BJ (cell line): ENCODE data around the gene PLA2G2A. TPM values are rescaled to one million over a fixed set of nuclear protein-coding genes. Genes with fewer than 3 reads are reported as not detected.
"Not testable (repeated sequence)": the region's sequence is repeated elsewhere in the genome, so short reads cannot be mapped to it uniquely, and the experiment has no call there.

Experiments used
- CTCF ChIA-PET: fragments of 350-600 bp; formaldehyde crosslinking; extraction: SDS; loops from one replicate; lab custom pipeline; 2021; ENCODE audit warnings: antibody characterized with exemption, inconsistent platforms; lab: Yijun Ruan, JAX
- POLR2A ChIA-PET: fragments of 300-600 bp; sonication (Branson Sonifier 250); formaldehyde crosslinking; extraction: SDS; loops from one replicate; lab custom pipeline; 2021; ENCODE audit warnings: antibody characterized with exemption; lab: Charles Lee
- DNase-seq: peaks from one replicate; pipeline ENCODE4 v3.0.0-alpha.2; 2011; ENCODE audit warnings: low read depth
- H3K27me3 ChIP-seq: 2 replicates; pipeline ENCODE4 v1.6.0; 2011; ENCODE audit warnings: low read length; ENCODE audit not compliant: control insufficient read depth, insufficient read depth
- H3K36me3 ChIP-seq: 2 replicates; pipeline ENCODE4 v1.5.1; 2011; ENCODE audit warnings: low read length; ENCODE audit not compliant: control insufficient read depth, insufficient read depth
- H3K4me3 ChIP-seq: 2 replicates; pipeline ENCODE4 v1.5.1; 2011; ENCODE audit warnings: low read depth, mild to moderate bottlenecking, control low read depth, low read length
- CTCF ChIP-seq: IDR thresholded peaks from 2 replicates; pipeline ENCODE4 v1.5.1; 2011; ENCODE audit warnings: low read depth, mild to moderate bottlenecking, control low read depth, inconsistent platforms, low read length, moderate library complexity; ENCODE audit not compliant: insufficient read depth
- polyA plus RNA-seq: library from polyadenylated mRNA; depleted of rRNA; stranded (reverse); fragments of >200 nt; gene quantifications from 2 replicates; pipeline ENCODE4 v1.2.3, GENCODE V29; 2011; rRNA removed

Gene PLA2G2A
- polyA plus RNA-seq, 1 experiment, result not detected

- TF ChIP-seq CTCF, result no peak
- no peak for DNase-seq
- Histone ChIP-seq H3K27me3 (no peaks in the 10 kb centered on the region), H3K4me3 (no peak overlapping the region), H3K36me3 (no peaks in the 10 kb centered on the region)
- ChIA-PET CTCF (interaction anchor here (0.9 kb wide), 1 partner anchor 559 kb away, joined by 3 read pairs; no protein-coding TSS in a partner anchor), POLR2A (no interaction called here)
These were observed 45.1 kb downstream of the PLA2G2A start for GRCh38 chr1:19934336-19934735.

GRCh38 chr1:19932866-19933265, 46.6 kb downstream of the PLA2G2A start:
- no peak for TF ChIP-seq CTCF
- no peak for DNase-seq
- ChIA-PET CTCF (no interaction called here), POLR2A (no interaction called here)
- no peaks in the 10 kb centered on the region for H3K36me3 ChIP-seq
- H3K27me3 ChIP-seq, result no peaks in the 10 kb centered on the region
- H3K4me3 ChIP-seq, result no peak overlapping the region

- CTCF ChIA-PET, result interaction anchor here (2.0 kb wide), 1 partner anchor 9 kb away, joined by 7 read pairs; no protein-coding TSS in a partner anchor
- POLR2A ChIA-PET, H3K4me3 ChIP-seq, H3K36me3 ChIP-seq, DNase-seq, H3K27me3 ChIP-seq: not testable (repeated sequence)
These were observed 52.3 kb downstream of the PLA2G2A start for GRCh38 chr1:19927130-19927421.

- DNase-seq, result no peak
- CTCF ChIA-PET, result interaction anchor here (2.0 kb wide), 1 partner anchor 9 kb away, joined by 7 read pairs; no protein-coding TSS in a partner anchor
These were observed 52.9 kb downstream of the PLA2G2A start for GRCh38 chr1:19926296-19927129.

More at GRCh38 chr1:19926296-19927129, 52.9 kb downstream of the PLA2G2A start:
- TF ChIP-seq CTCF, result no peak
- no peaks in the 10 kb centered on the region for H3K36me3 ChIP-seq
- H3K4me3 ChIP-seq, result no peak overlapping the region
- POLR2A ChIA-PET, result no interaction called here
- H3K27me3 ChIP-seq, result no peaks in the 10 kb centered on the region

Other genes starting within 250 kb of the PLA2G2A start
- gene TMCO4, start 179.7 kb downstream of the PLA2G2A start, polyA plus RNA-seq, result 15.6 and 22.0 TPM in 2 replicates
- gene RNF186, start 164.3 kb downstream of the PLA2G2A start, polyA plus RNA-seq, result not detected in 2 replicates
- gene OTUD3, start 97.2 kb downstream of the PLA2G2A start, polyA plus RNA-seq, result 2.5 and 4.1 TPM in 2 replicates
- not detected in 2 replicates for gene PLA2G2E, start 56.0 kb downstream of the PLA2G2A start, polyA plus RNA-seq
- gene PLA2G5, start 90.6 kb upstream of the PLA2G2A start, polyA plus RNA-seq, result not detected in 2 replicates
- not detected in 2 replicates for gene PLA2G2D, start 139.9 kb upstream of the PLA2G2A start, polyA plus RNA-seq
- not detected in 2 replicates for gene PLA2G2F, start 159.7 kb upstream of the PLA2G2A start, polyA plus RNA-seq
- not detected in 2 replicates for gene UBXN10, start 206.5 kb upstream of the PLA2G2A start, polyA plus RNA-seq
- gene PLA2G2C, start 206.9 kb upstream of the PLA2G2A start, polyA plus RNA-seq, result not detected in 2 replicates